HFFc6 (cell line): ENCODE measurements around the gene PWWP2A. TPM values are rescaled to one million over a fixed set of nuclear protein-coding genes. Genes with fewer than 3 reads are reported as not detected.

Source experiments
- DNase-seq: peaks from one replicate; pipeline ENCODE4 v3.0.0-alpha.2; 2018
- H3K27ac Mint-ChIP-seq: 2 replicates; pipeline ENCODE4 v1.8.0; 2020; ENCODE audit warnings: mild to moderate bottlenecking, mixed read lengths
- H3K27me3 Mint-ChIP-seq: 2 replicates; pipeline ENCODE4 v1.8.0; 2021; ENCODE audit warnings: mild to moderate bottlenecking, moderate library complexity, mixed read lengths; ENCODE audit not compliant: insufficient read depth
- H3K36me3 Mint-ChIP-seq: 2 replicates; pipeline ENCODE4 v1.8.0; 2021; ENCODE audit warnings: low read depth, mixed read lengths
- H3K4me1 Mint-ChIP-seq: 2 replicates; pipeline ENCODE4 v1.8.0; 2020; ENCODE audit warnings: low read depth, mixed read lengths
- H3K4me3 Mint-ChIP-seq: 2 replicates; pipeline ENCODE4 v1.8.0; 2020; ENCODE audit warnings: mild to moderate bottlenecking, moderate library complexity, mixed read lengths
- H3K9me3 Mint-ChIP-seq: 2 replicates; pipeline ENCODE4 v1.8.0; 2020; ENCODE audit warnings: mild to moderate bottlenecking, mixed read lengths
- CTCF ChIP-seq: fragments of 200-600 bp; sonication (generic); IDR thresholded peaks from 2 replicates; pipeline ENCODE4 v1.5.0; 2021; ENCODE audit warnings: antibody characterized with exemption, mild to moderate bottlenecking
- total RNA-seq, 6 experiments: library from RNA; stranded (reverse); fragmentation: NEBNext Ultra II Directional; extraction: Animal tissue kit (Norgen Biotek cat#: 25700); gene quantifications; 2 replicates in 1 of 6; 3 replicates in 5 of 6; pipeline ENCODE4 v1.2.3, GENCODE V29; 2021

The PWWP2A gene
- total RNA-seq, 6 experiments from 2014 or later, result 11.3 to 12.7 (median 12.3) TPM

GRCh38 chr5:160105686-160106360 lies 13.4 kb downstream of the PWWP2A start:
- H3K36me3 Mint-ChIP-seq, result peaks cover 7% of the 10 kb centered on the region; the same call in 1 of the 2 replicates
- no peak for TF ChIP-seq CTCF
- 0 out of 2 replicates have a peak, but pooled peaks cover 8% of the 10 kb centered on the region for H3K4me1 Mint-ChIP-seq
- DNase-seq, result no peak
- no peak overlapping the region for H3K27ac Mint-ChIP-seq
- H3K27me3 Mint-ChIP-seq, result no peaks in the 10 kb centered on the region
- no peaks in the 10 kb centered on the region for H3K9me3 Mint-ChIP-seq
- no peak overlapping the region for H3K4me3 Mint-ChIP-seq

- Mint-ChIP-seq H3K27ac (no peak overlapping the region; the same call in 1 of the 2 replicates), H3K36me3 (peaks cover 19% of the 10 kb centered on the region), H3K4me3 (no peak overlapping the region), H3K9me3 (no peaks in the 10 kb centered on the region), H3K27me3 (no peaks in the 10 kb centered on the region), H3K4me1 (peaks cover 7% of the 10 kb centered on the region)
- no peak for DNase-seq
- no peak for TF ChIP-seq CTCF
Measured at GRCh38 chr5:160097991-160098390, 21.3 kb downstream of the PWWP2A start.

- no peaks in the 10 kb centered on the region for H3K27me3 Mint-ChIP-seq
- no peak overlapping the region for H3K27ac Mint-ChIP-seq
- TF ChIP-seq CTCF, result no peak
- H3K4me1 Mint-ChIP-seq, result peaks cover 7% of the 10 kb centered on the region
- peaks cover 31% of the 10 kb centered on the region for H3K36me3 Mint-ChIP-seq
- no peaks in the 10 kb centered on the region for H3K9me3 Mint-ChIP-seq
- DNase-seq, result no peak
- H3K4me3 Mint-ChIP-seq, result no peak overlapping the region
Measured at GRCh38 chr5:160096178-160096577, 23.1 kb downstream of the PWWP2A start.

- Mint-ChIP-seq H3K27me3 (no peaks in the 10 kb centered on the region), H3K36me3 (peaks cover 25% of the 10 kb centered on the region), H3K27ac (no peak overlapping the region), H3K4me3 (no peak overlapping the region), H3K9me3 (no peaks in the 10 kb centered on the region), H3K4me1 (peaks cover 15% of the 10 kb centered on the region)
- no peak for DNase-seq
- TF ChIP-seq CTCF, result no peak
Measured at GRCh38 chr5:160092960-160093707, 26.1 kb downstream of the PWWP2A start.

- H3K4me3 Mint-ChIP-seq, result no peak overlapping the region
- H3K4me1 Mint-ChIP-seq, result peaks cover 11% of the 10 kb centered on the region
- H3K36me3 Mint-ChIP-seq, result peaks cover 25% of the 10 kb centered on the region
- no peak for DNase-seq
- no peaks in the 10 kb centered on the region for H3K9me3 Mint-ChIP-seq
- TF ChIP-seq CTCF, result no peak
- H3K27ac Mint-ChIP-seq, result no peak overlapping the region
- no peaks in the 10 kb centered on the region for H3K27me3 Mint-ChIP-seq
Measured at GRCh38 chr5:160092514-160092913, 26.7 kb downstream of the PWWP2A start.
